MM.1S (cell line): ENCODE data around the gene VANGL2.

Experiments
- DNase-seq: peaks from one replicate; pipeline ENCODE4 v3.0.0-alpha.2; 2015
- H2AFZ ChIP-seq: fragments of 300-600 bp; sonication (generic); 2 replicates; pipeline ENCODE4 v1.6.0; 2016; ENCODE audit warnings: antibody characterized with exemption, low read length
- H3F3A ChIP-seq: fragments of 300-600 bp; sonication (generic); 2 replicates; pipeline ENCODE4 v1.6.1; 2016; ENCODE audit warnings: mild to moderate bottlenecking, antibody characterized with exemption, low read length, moderate library complexity, mixed read lengths; ENCODE audit not compliant: insufficient read depth
- H3K27ac ChIP-seq: fragments of 300-600 bp; sonication (generic); 2 replicates; pipeline ENCODE4 v1.5.1; 2016; ENCODE audit warnings: mild to moderate bottlenecking, low read length
- H3K27me3 ChIP-seq: fragments of 300-600 bp; sonication (generic); replicated peaks from 2 replicates; pipeline ENCODE4 v1.6.0; 2016; ENCODE audit warnings: low read length; ENCODE audit not compliant: insufficient read depth
- H3K36me3 ChIP-seq: fragments of 300-600 bp; sonication (generic); replicated peaks from 2 replicates; pipeline ENCODE4 v1.6.1; 2016; ENCODE audit warnings: mild to moderate bottlenecking, low read length, mixed read lengths; ENCODE audit not compliant: insufficient read depth
- H3K4me1 ChIP-seq: fragments of 300-600 bp; sonication (generic); 2 replicates; pipeline ENCODE4 v1.6.1; 2016; ENCODE audit warnings: low read length, mixed read lengths
- H3K4me2 ChIP-seq: fragments of 300-600 bp; sonication (generic); 2 replicates; pipeline ENCODE4 v1.6.0; 2016; ENCODE audit warnings: low read depth, low read length
- H3K4me3 ChIP-seq: fragments of 300-600 bp; sonication (generic); 2 replicates; pipeline ENCODE4 v1.5.1; 2016; ENCODE audit warnings: low read length, mixed read lengths
- H3K79me2 ChIP-seq: fragments of 300-600 bp; sonication (generic); 2 replicates; pipeline ENCODE4 v1.6.1; 2016; ENCODE audit warnings: mixed run types, low read length, mixed read lengths
- H3K9ac ChIP-seq: fragments of 300-600 bp; sonication (generic); 2 replicates; pipeline ENCODE4 v1.6.1; 2016; ENCODE audit warnings: low read length, mixed read lengths
- H3K9me2 ChIP-seq: fragments of 300-600 bp; sonication (generic); replicated peaks from 2 replicates; pipeline ENCODE4 v1.6.1; 2016; ENCODE audit warnings: mild to moderate bottlenecking, low read length, mixed read lengths; ENCODE audit not compliant: insufficient read depth
- H3K9me3 ChIP-seq: fragments of 300-600 bp; sonication (generic); replicated peaks from 2 replicates; pipeline ENCODE4 v1.6.1; 2016; ENCODE audit warnings: mild to moderate bottlenecking, low read length, mixed read lengths; ENCODE audit not compliant: insufficient read depth
- H4K20me1 ChIP-seq: fragments of 300-600 bp; sonication (generic); 2 replicates; pipeline ENCODE4 v1.6.1; 2016; ENCODE audit warnings: mild to moderate bottlenecking, low read length, moderate library complexity, mixed read lengths; ENCODE audit not compliant: insufficient read depth
- EZH2 ChIP-seq: fragments of 300-600 bp; sonication (generic); optimal IDR thresholded peaks from 2 replicates; pipeline ENCODE3; 2017; ENCODE audit warnings: low read depth, mild to moderate bottlenecking, antibody characterized with exemption, low read length, mixed read lengths
- EZH2phosphoT487 ChIP-seq: fragments of 300-600 bp; sonication (generic); IDR thresholded peaks from 2 replicates; pipeline ENCODE4 v1.6.1; 2018; ENCODE audit warnings: antibody characterized with exemption, low read length
- TF ChIP-seq, protein P1 (sequence below): fragments of 300-600 bp; sonication (generic); IDR thresholded peaks from 2 replicates; pipeline ENCODE4 v1.5.1; 2016; ENCODE audit warnings: antibody characterized with exemption, low read length, mixed read lengths

Gene VANGL2

DNA sequence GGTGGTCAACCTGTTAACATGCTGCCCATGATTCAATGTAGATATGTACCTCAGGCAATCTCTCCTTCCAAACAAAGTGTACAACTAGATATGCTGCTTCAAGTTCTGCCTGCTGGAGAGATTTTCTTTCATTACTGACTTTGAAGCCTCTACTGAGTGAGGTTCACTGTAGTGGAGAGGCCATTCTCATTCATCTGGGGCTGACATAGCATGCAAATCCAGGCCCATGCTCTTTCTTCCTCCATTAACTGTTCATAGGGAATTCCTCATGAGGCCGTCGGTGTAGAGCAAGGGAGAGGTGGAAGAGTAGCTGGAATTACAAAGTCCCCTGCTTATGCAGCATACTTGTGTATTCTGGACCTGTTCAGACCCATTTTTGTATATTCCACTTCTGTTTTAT is 38.6 kb downstream of the VANGL2 start:
- peaks cover 5% of the 10 kb centered on the region; the same call in 1 of the 2 replicates for H3F3A ChIP-seq
- no peaks in the 10 kb centered on the region for H3K79me2 ChIP-seq
- no peak overlapping the region for H3K27ac ChIP-seq
- no peak for DNase-seq
- H3K9ac ChIP-seq: no peak overlapping the region
- H3K4me3 ChIP-seq: no peak overlapping the region
- TF ChIP-seq, protein P1, sequence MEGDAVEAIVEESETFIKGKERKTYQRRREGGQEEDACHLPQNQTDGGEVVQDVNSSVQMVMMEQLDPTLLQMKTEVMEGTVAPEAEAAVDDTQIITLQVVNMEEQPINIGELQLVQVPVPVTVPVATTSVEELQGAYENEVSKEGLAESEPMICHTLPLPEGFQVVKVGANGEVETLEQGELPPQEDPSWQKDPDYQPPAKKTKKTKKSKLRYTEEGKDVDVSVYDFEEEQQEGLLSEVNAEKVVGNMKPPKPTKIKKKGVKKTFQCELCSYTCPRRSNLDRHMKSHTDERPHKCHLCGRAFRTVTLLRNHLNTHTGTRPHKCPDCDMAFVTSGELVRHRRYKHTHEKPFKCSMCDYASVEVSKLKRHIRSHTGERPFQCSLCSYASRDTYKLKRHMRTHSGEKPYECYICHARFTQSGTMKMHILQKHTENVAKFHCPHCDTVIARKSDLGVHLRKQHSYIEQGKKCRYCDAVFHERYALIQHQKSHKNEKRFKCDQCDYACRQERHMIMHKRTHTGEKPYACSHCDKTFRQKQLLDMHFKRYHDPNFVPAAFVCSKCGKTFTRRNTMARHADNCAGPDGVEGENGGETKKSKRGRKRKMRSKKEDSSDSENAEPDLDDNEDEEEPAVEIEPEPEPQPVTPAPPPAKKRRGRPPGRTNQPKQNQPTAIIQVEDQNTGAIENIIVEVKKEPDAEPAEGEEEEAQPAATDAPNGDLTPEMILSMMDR: no peak
- TF ChIP-seq EZH2phosphoT487 (no peak), EZH2 (no peak)
- no peaks in the 10 kb centered on the region for H4K20me1 ChIP-seq
- no peaks in the 10 kb centered on the region for H3K9me2 ChIP-seq
- no peaks in the 10 kb centered on the region for H3K27me3 ChIP-seq
- H3K36me3 ChIP-seq: no peaks in the 10 kb centered on the region
- H3K9me3 ChIP-seq: no peaks in the 10 kb centered on the region
- peaks cover 23% of the 10 kb centered on the region for H3K4me1 ChIP-seq
- H3K4me2 ChIP-seq: peak overlapping the region; percentile 70; the same call in 1 of the 2 replicates
- H2AFZ ChIP-seq: peak overlapping the region; percentile 89

DNA sequence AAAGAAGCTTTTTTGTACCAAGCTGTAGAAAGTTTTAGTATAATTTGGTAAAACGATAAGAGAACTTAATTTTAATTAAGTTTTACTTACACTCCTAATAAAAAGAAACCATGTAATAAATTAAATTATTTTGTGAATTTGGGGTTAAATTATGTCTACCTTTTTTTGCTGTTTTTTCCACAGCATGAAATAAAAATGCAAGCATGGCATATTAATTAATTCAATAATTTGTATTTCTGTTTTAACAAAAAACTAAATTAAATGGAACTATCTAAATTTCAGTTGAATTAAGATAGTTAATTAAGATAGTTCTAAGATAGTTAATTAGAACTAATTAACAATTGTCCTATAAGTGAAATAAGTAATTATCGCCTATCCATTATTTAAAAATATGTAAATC is 39.4 kb downstream of the VANGL2 start:
- no peak for DNase-seq
- H3K27ac ChIP-seq: no peak overlapping the region
- no peak overlapping the region for H3K9ac ChIP-seq
- no peaks in the 10 kb centered on the region for H3K9me2 ChIP-seq
- H4K20me1 ChIP-seq: no peaks in the 10 kb centered on the region
- H3K4me2 ChIP-seq: no peak overlapping the region
- no peaks in the 10 kb centered on the region for H3K79me2 ChIP-seq
- peaks cover 25% of the 10 kb centered on the region for H3K4me1 ChIP-seq
- no peaks in the 10 kb centered on the region for H3K9me3 ChIP-seq
- H3K27me3 ChIP-seq: no peaks in the 10 kb centered on the region
- no peak overlapping the region for H3K4me3 ChIP-seq
- no peaks in the 10 kb centered on the region for H3K36me3 ChIP-seq
- H2AFZ ChIP-seq: no peak overlapping the region
- H3F3A ChIP-seq: peaks cover 5% of the 10 kb centered on the region; the same call in 1 of the 2 replicates
- TF ChIP-seq EZH2: no peak
- TF ChIP-seq, protein P1: no peak
- TF ChIP-seq EZH2phosphoT487: no peak

DNA sequence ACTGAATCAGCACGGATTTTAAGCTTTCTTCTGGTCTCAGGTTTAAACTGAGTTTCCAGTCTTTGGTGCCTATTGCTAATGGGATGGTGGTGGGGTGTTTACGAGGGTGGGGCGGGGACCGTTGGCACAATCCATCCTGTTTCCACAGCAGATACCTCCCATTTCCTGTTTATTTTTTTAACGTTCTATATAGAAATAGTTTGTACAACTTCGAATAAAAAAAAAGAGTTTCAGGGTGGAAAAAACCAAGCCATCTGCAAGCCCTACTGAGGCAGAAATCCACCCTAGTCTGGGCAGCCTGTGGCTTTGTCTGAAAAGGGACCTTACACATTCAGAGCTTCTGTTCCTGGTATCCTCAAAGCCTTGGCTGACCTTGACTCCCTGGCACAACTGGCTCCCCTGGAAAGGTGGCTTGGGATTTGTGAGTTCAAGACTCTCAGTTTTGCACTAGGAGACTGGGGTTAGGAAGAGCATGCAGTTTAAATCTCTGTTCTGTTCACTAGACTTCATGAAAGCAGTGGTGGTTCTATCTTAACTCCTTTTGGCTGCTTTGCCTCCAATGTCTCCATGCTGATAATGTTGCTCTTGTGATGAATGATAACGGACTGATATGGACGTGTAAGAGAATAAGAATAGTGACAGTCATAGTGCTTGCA is 46.7 kb downstream of the VANGL2 start:
- Histone ChIP-seq H3K36me3 (no peaks in the 10 kb centered on the region), H3K79me2 (no peaks in the 10 kb centered on the region), H3F3A (no peaks in the 10 kb centered on the region), H2AFZ (no peak overlapping the region), H3K27ac (no peak overlapping the region), H3K27me3 (no peaks in the 10 kb centered on the region), H4K20me1 (no peaks in the 10 kb centered on the region), H3K4me1 (peaks cover 6% of the 10 kb centered on the region; the same call in 1 of the 2 replicates), H3K9ac (no peak overlapping the region), H3K9me3 (no peaks in the 10 kb centered on the region), H3K4me2 (no peak overlapping the region), H3K9me2 (no peaks in the 10 kb centered on the region), H3K4me3 (no peak overlapping the region)
- no peak for DNase-seq
- TF ChIP-seq EZH2phosphoT487: no peak
- TF ChIP-seq, protein P1: no peak
- no peak for TF ChIP-seq EZH2
